SU-DHL-6 (cell line): ENCODE data around the gene TCTN3.

Experiments used
- H2AFZ ChIP-seq: fragments of 200-600 bp; sonication (generic); 2 replicates; pipeline ENCODE4 v1.6.1; 2014; ENCODE audit warnings: low read depth, mild to moderate bottlenecking, moderate library complexity, mixed read lengths, antibody characterized with exemption, low read length; ENCODE audit not compliant: severe bottlenecking
- H3F3A ChIP-seq: fragments of 200-600 bp; shearing (Covaris generic); 2 replicates; pipeline ENCODE4 v1.6.0; 2016; ENCODE audit warnings: antibody characterized with exemption, mild to moderate bottlenecking; ENCODE audit not compliant: insufficient read depth
- H3K27ac ChIP-seq: fragments of 200-600 bp; sonication (generic); 2 replicates; pipeline ENCODE4 v1.5.1; 2016; ENCODE audit warnings: low read depth, mild to moderate bottlenecking, low read length, moderate library complexity, mixed read lengths
- H3K27me3 ChIP-seq: fragments of 200-600 bp; sonication (generic), shearing (Covaris generic); 2 replicates; pipeline ENCODE4 v1.6.0; 2014; ENCODE audit warnings: mild to moderate bottlenecking, low read length
- H3K36me3 ChIP-seq: fragments of 200-600 bp; sonication (generic); 2 replicates; pipeline ENCODE4 v1.6.1; 2014; ENCODE audit warnings: mild to moderate bottlenecking, low read length, mixed read lengths
- H3K4me2 ChIP-seq: fragments of 300-600, 200-600 bp; shearing (Covaris generic), sonication (generic); 2 replicates; pipeline ENCODE4 v1.6.0; 2014; ENCODE audit warnings: low read length, low read depth, mild to moderate bottlenecking; ENCODE audit not compliant: poor library complexity, severe bottlenecking
- H3K4me3 ChIP-seq: fragments of 200-600 bp; sonication (generic); 2 replicates; pipeline ENCODE4 v1.5.1; 2014; ENCODE audit warnings: antibody characterized with exemption, low read length, mild to moderate bottlenecking, mixed read lengths; ENCODE audit not compliant: insufficient read depth, poor library complexity, severe bottlenecking
- H3K79me2 ChIP-seq: fragments of 200-600 bp; sonication (generic); 2 replicates; pipeline ENCODE4 v1.6.1; 2014; ENCODE audit warnings: mild to moderate bottlenecking, low read length, moderate library complexity; ENCODE audit not compliant: insufficient read depth
- H3K9ac ChIP-seq: fragments of 200-600 bp; sonication (generic); 2 replicates; pipeline ENCODE4 v1.7.0; 2014; ENCODE audit warnings: mild to moderate bottlenecking, low read length
- H3K9me2 ChIP-seq: fragments of 200-600 bp; sonication (generic); replicated peaks from 2 replicates; pipeline ENCODE4 v1.6.1; 2014; ENCODE audit warnings: low read length; ENCODE audit not compliant: insufficient read depth
- H3K9me3 ChIP-seq: fragments of 200-600 bp; sonication (generic); 2 replicates; pipeline ENCODE4 v1.6.1; 2014; ENCODE audit warnings: low read length, mixed read lengths; ENCODE audit not compliant: insufficient read depth
- H4K20me1 ChIP-seq: fragments of 200-600 bp; sonication (generic); 2 replicates; pipeline ENCODE4 v1.6.1; 2014; ENCODE audit warnings: low read depth, mild to moderate bottlenecking, antibody characterized with exemption, low read length, moderate library complexity, mixed read lengths
- EZH2phosphoT487 ChIP-seq: fragments of 200-600 bp; sonication (generic), shearing (Covaris generic); conservative IDR thresholded peaks from 2 replicates; pipeline ENCODE4 v1.6.1; 2018; ENCODE audit warnings: mild to moderate bottlenecking, antibody characterized with exemption, low read length, moderate library complexity, mixed read lengths
- TF ChIP-seq, protein P1 (sequence below): fragments of 200-600 bp; sonication (generic); IDR thresholded peaks from one replicate; pipeline ENCODE4 v1.5.1; 2017; ENCODE audit warnings: antibody characterized with exemption, mild to moderate bottlenecking, low read length, moderate library complexity; ENCODE audit not compliant: insufficient read depth, poor library complexity, severe bottlenecking

Gene TCTN3

DNA sequence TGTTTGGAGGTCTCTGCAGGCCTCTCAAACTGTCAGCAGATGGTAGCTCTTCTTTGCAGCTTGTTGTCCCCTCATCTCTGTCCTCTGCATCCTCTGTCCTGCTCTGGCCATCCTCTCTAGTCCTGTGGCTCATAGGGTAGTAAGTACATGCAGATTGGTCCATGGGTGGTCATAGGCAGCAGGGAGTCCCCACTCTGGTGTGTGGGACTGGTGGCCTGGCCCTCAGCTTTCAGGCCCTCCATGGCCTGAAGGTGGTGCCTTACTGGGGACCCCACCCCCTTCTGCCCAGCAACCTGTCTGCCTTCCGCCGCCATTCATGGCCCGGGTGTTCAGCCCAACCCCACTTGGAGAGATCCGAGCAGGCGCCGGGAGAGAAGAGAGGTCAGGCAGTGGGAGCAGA, 12.8 kb upstream of the TCTN3 start:
- no peaks in the 10 kb centered on the region for H3K36me3 ChIP-seq
- H3K9ac ChIP-seq: no peak overlapping the region
- H3K9me3 ChIP-seq: peaks cover 6% of the 10 kb centered on the region; the same call in 1 of the 2 replicates
- no peak overlapping the region for H3K4me3 ChIP-seq
- H3K4me2 ChIP-seq: no peak overlapping the region
- H3K9me2 ChIP-seq: no peaks in the 10 kb centered on the region
- H4K20me1 ChIP-seq: no peaks in the 10 kb centered on the region
- H2AFZ ChIP-seq: no peak overlapping the region
- H3K27me3 ChIP-seq: no peaks in the 10 kb centered on the region
- H3K27ac ChIP-seq: no peak overlapping the region
- 0 out of 2 replicates have a peak, but pooled peaks cover 4% of the 10 kb centered on the region for H3F3A ChIP-seq
- H3K79me2 ChIP-seq: no peaks in the 10 kb centered on the region
- TF ChIP-seq, protein P1, sequence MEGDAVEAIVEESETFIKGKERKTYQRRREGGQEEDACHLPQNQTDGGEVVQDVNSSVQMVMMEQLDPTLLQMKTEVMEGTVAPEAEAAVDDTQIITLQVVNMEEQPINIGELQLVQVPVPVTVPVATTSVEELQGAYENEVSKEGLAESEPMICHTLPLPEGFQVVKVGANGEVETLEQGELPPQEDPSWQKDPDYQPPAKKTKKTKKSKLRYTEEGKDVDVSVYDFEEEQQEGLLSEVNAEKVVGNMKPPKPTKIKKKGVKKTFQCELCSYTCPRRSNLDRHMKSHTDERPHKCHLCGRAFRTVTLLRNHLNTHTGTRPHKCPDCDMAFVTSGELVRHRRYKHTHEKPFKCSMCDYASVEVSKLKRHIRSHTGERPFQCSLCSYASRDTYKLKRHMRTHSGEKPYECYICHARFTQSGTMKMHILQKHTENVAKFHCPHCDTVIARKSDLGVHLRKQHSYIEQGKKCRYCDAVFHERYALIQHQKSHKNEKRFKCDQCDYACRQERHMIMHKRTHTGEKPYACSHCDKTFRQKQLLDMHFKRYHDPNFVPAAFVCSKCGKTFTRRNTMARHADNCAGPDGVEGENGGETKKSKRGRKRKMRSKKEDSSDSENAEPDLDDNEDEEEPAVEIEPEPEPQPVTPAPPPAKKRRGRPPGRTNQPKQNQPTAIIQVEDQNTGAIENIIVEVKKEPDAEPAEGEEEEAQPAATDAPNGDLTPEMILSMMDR: no peak
- TF ChIP-seq EZH2phosphoT487: no peak

DNA sequence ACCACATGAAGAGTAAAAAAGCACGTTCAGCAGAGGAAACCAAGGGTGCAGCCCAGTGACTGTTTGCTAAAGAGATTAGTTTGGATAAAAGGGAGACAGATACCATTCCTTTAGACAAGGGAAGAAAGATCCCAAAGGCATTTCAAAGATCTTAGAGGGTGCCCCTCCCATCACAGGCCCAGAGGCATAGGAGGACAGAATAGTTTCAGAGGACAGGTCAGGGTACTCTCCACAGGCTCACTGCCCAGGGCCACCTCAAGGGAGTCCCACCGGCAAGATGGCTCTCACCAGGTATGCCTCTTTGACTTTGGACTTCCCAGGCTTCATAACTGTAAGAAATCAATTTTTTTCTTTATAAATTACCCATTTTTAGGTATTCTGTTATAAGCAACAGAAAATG, 4.7 kb upstream of the TCTN3 start:
- H3K9ac ChIP-seq: no peak overlapping the region
- H3K79me2 ChIP-seq: peaks cover 2% of the 10 kb centered on the region; the same call in 1 of the 2 replicates
- H2AFZ ChIP-seq: no peak overlapping the region
- no peak for TF ChIP-seq EZH2phosphoT487
- TF ChIP-seq, protein P1: no peak
- no peaks in the 10 kb centered on the region for H4K20me1 ChIP-seq
- H3K9me2 ChIP-seq: no peaks in the 10 kb centered on the region
- peaks cover 7% of the 10 kb centered on the region; the same call in 1 of the 2 replicates for H3K9me3 ChIP-seq
- no peak overlapping the region for H3K4me3 ChIP-seq
- H3K36me3 ChIP-seq: no peaks in the 10 kb centered on the region
- no peak overlapping the region for H3K27ac ChIP-seq
- H3K4me2 ChIP-seq: no peak overlapping the region
- no peaks in the 10 kb centered on the region for H3K27me3 ChIP-seq
- H3F3A ChIP-seq: 0 out of 2 replicates have a peak, but pooled peaks cover 8% of the 10 kb centered on the region

DNA sequence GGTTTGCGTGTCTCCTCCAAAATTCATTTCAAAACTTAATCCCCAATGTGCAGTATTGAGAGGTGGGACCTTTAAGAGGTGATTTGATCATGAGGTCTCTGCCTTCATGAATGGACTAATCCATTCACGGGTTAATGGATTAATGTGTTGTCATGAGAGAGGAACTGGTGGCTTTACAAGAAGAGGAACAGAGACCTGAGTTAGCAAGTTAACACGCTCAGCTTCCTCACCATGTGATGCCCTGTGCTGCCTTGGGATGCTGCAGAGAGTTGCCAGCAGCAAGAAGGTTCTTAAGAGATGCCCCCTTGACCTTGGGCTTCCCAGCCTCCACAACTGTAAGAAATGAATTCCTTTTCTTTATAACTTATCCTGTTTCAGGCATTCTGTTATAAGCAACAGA, 3.7 kb upstream of the TCTN3 start:
- no peaks in the 10 kb centered on the region for H3K27me3 ChIP-seq
- H3K4me2 ChIP-seq: no peak overlapping the region

More for the DNA sequence above, 3.7 kb upstream of the TCTN3 start:
- no peaks in the 10 kb centered on the region for H4K20me1 ChIP-seq
- no peak overlapping the region for H3K4me3 ChIP-seq
- no peak overlapping the region for H3K9ac ChIP-seq
- no peak overlapping the region for H2AFZ ChIP-seq
- no peaks in the 10 kb centered on the region for H3K36me3 ChIP-seq
- no peak overlapping the region for H3K27ac ChIP-seq
- 0 out of 2 replicates have a peak, but pooled peaks cover 7% of the 10 kb centered on the region for H3F3A ChIP-seq
- no peaks in the 10 kb centered on the region for H3K9me2 ChIP-seq
- peaks cover 7% of the 10 kb centered on the region; the same call in 1 of the 2 replicates for H3K9me3 ChIP-seq
- no peak for TF ChIP-seq EZH2phosphoT487
- TF ChIP-seq, protein P1: no peak
- peaks cover 12% of the 10 kb centered on the region for H3K79me2 ChIP-seq
